Activated T-cell treated with anti-CD3 and anti-CD28 coated beads, Interleukin-2, amount 50 U/mL, for 24 hours (primary cell): Measurements from ENCODE around the gene STK35.
"Not testable (repeated sequence)": the region's sequence is repeated elsewhere in the genome, so short reads cannot be mapped to it uniquely, and the experiment has no call there.

Experiments
- DNase-seq: peaks from one replicate; pipeline ENCODE4 v3.0.0-alpha.2; 2020
- H3K27ac Mint-ChIP-seq: 2 replicates; pipeline ENCODE4 v1.8.0; 2020; ENCODE audit warnings: mild to moderate bottlenecking, mixed read lengths
- H3K27me3 Mint-ChIP-seq: 2 replicates; pipeline ENCODE4 v1.8.0; 2020; ENCODE audit warnings: mixed read lengths
- H3K36me3 Mint-ChIP-seq: 2 replicates; pipeline ENCODE4 v1.8.0; 2020; ENCODE audit warnings: low read depth, mixed read lengths
- H3K4me1 Mint-ChIP-seq: 2 replicates; pipeline ENCODE4 v1.8.0; 2020; ENCODE audit warnings: low read depth, mixed read lengths
- H3K4me3 Mint-ChIP-seq: 2 replicates; pipeline ENCODE4 v1.8.0; 2020; ENCODE audit warnings: mild to moderate bottlenecking, moderate library complexity, mixed read lengths
- H3K9me3 Mint-ChIP-seq: 2 replicates; pipeline ENCODE4 v1.8.0; 2020; ENCODE audit warnings: mixed read lengths

The STK35 gene

GRCh38 chr20:2170404-2170803, 68.8 kb downstream of the STK35 start:
- H3K9me3 Mint-ChIP-seq = no peaks in the 10 kb centered on the region
- no peak for DNase-seq
- peaks cover 3% of the 10 kb centered on the region for H3K4me1 Mint-ChIP-seq
- peaks cover 16% of the 10 kb centered on the region for H3K27me3 Mint-ChIP-seq
- H3K27ac Mint-ChIP-seq = no peak overlapping the region
- no peak overlapping the region for H3K4me3 Mint-ChIP-seq
- no peaks in the 10 kb centered on the region for H3K36me3 Mint-ChIP-seq

GRCh38 chr20:2171266-2171790, 69.7 kb downstream of the STK35 start:
- Mint-ChIP-seq H3K4me3 (no peak overlapping the region), H3K36me3 (no peaks in the 10 kb centered on the region), H3K4me1 (peaks cover 3% of the 10 kb centered on the region), H3K9me3 (no peaks in the 10 kb centered on the region), H3K27me3 (peaks cover 16% of the 10 kb centered on the region), H3K27ac (no peak overlapping the region)
- DNase-seq = no peak

- H3K27me3 Mint-ChIP-seq = peaks cover 16% of the 10 kb centered on the region
- not testable (repeated sequence) for H3K27ac Mint-ChIP-seq, H3K4me3 Mint-ChIP-seq, DNase-seq, H3K9me3 Mint-ChIP-seq, H3K36me3 Mint-ChIP-seq, H3K4me1 Mint-ChIP-seq
These were observed 70.2 kb downstream of the STK35 start for GRCh38 chr20:2171840-2172239.

- DNase-seq = peak; percentile 81
- no peak overlapping the region for H3K27ac Mint-ChIP-seq
- peaks cover 21% of the 10 kb centered on the region for H3K27me3 Mint-ChIP-seq
- no peaks in the 10 kb centered on the region for H3K9me3 Mint-ChIP-seq
- no peaks in the 10 kb centered on the region for H3K36me3 Mint-ChIP-seq
- H3K4me3 Mint-ChIP-seq = no peak overlapping the region
- peaks cover 3% of the 10 kb centered on the region for H3K4me1 Mint-ChIP-seq
These were observed 70.9 kb downstream of the STK35 start for GRCh38 chr20:2172305-2173175.

GRCh38 chr20:2173186-2173585, 71.6 kb downstream of the STK35 start:
- no peak overlapping the region for H3K27ac Mint-ChIP-seq
- no peaks in the 10 kb centered on the region for H3K36me3 Mint-ChIP-seq
- no peaks in the 10 kb centered on the region for H3K9me3 Mint-ChIP-seq
- H3K4me1 Mint-ChIP-seq = peaks cover 3% of the 10 kb centered on the region
- H3K4me3 Mint-ChIP-seq = no peak overlapping the region
- H3K27me3 Mint-ChIP-seq = peaks cover 23% of the 10 kb centered on the region
- DNase-seq = no peak

GRCh38 chr20:2174067-2174466, 72.4 kb downstream of the STK35 start:
- H3K9me3 Mint-ChIP-seq = no peaks in the 10 kb centered on the region

GRCh38 chr20:2176946-2177345, 75.3 kb downstream of the STK35 start:
- peaks cover 3% of the 10 kb centered on the region for H3K4me1 Mint-ChIP-seq
- DNase-seq = no peak
- no peaks in the 10 kb centered on the region for H3K36me3 Mint-ChIP-seq
- no peaks in the 10 kb centered on the region for H3K9me3 Mint-ChIP-seq
- no peak overlapping the region for H3K4me3 Mint-ChIP-seq
- H3K27ac Mint-ChIP-seq = no peak overlapping the region
- H3K27me3 Mint-ChIP-seq = peaks cover 21% of the 10 kb centered on the region

More at GRCh38 chr20:2174067-2174466, 72.4 kb downstream of the STK35 start:
- H3K4me3 Mint-ChIP-seq = no peak overlapping the region
- DNase-seq = no peak
- H3K4me1 Mint-ChIP-seq = peaks cover 3% of the 10 kb centered on the region
- no peak overlapping the region for H3K27ac Mint-ChIP-seq
- peaks cover 28% of the 10 kb centered on the region for H3K27me3 Mint-ChIP-seq
- H3K36me3 Mint-ChIP-seq = no peaks in the 10 kb centered on the region

- no peak overlapping the region for H3K4me3 Mint-ChIP-seq
- H3K27ac Mint-ChIP-seq = no peak overlapping the region
- H3K36me3 Mint-ChIP-seq = no peaks in the 10 kb centered on the region
These were observed 76.9 kb downstream of the STK35 start for GRCh38 chr20:2178318-2179232.

GRCh38 chr20:2179233-2179580, 77.6 kb downstream of the STK35 start:
- no peak for DNase-seq
- no peak overlapping the region for H3K27ac Mint-ChIP-seq
- no peak overlapping the region for H3K4me3 Mint-ChIP-seq
- peaks cover 12% of the 10 kb centered on the region for H3K27me3 Mint-ChIP-seq
- no peaks in the 10 kb centered on the region for H3K9me3 Mint-ChIP-seq
- no peaks in the 10 kb centered on the region for H3K4me1 Mint-ChIP-seq
- H3K36me3 Mint-ChIP-seq = no peaks in the 10 kb centered on the region

More at GRCh38 chr20:2178318-2179232, 76.9 kb downstream of the STK35 start:
- H3K27me3 Mint-ChIP-seq = peaks cover 14% of the 10 kb centered on the region
- no peak for DNase-seq
- H3K4me1 Mint-ChIP-seq = no peaks in the 10 kb centered on the region
- no peaks in the 10 kb centered on the region for H3K9me3 Mint-ChIP-seq

- H3K27me3 Mint-ChIP-seq = peaks cover 12% of the 10 kb centered on the region
- no peaks in the 10 kb centered on the region for H3K4me1 Mint-ChIP-seq
- H3K27ac Mint-ChIP-seq = no peak overlapping the region
- DNase-seq = no peak
- H3K36me3 Mint-ChIP-seq = no peaks in the 10 kb centered on the region
- no peak overlapping the region for H3K4me3 Mint-ChIP-seq
- no peaks in the 10 kb centered on the region for H3K9me3 Mint-ChIP-seq
These were observed 78.3 kb downstream of the STK35 start for GRCh38 chr20:2179949-2180348.

GRCh38 chr20:2183381-2183780, 81.8 kb downstream of the STK35 start:
- Mint-ChIP-seq H3K9me3 (peaks cover 14% of the 10 kb centered on the region), H3K4me3 (no peak overlapping the region), H3K4me1 (no peaks in the 10 kb centered on the region), H3K36me3 (no peaks in the 10 kb centered on the region), H3K27ac (no peak overlapping the region), H3K27me3 (peaks cover 4% of the 10 kb centered on the region)
- DNase-seq = no peak

GRCh38 chr20:2184933-2185332, 83.3 kb downstream of the STK35 start:
- not testable (repeated sequence) for H3K36me3 Mint-ChIP-seq, H3K4me1 Mint-ChIP-seq, DNase-seq, H3K27ac Mint-ChIP-seq, H3K27me3 Mint-ChIP-seq, H3K4me3 Mint-ChIP-seq
- H3K9me3 Mint-ChIP-seq = peaks cover 14% of the 10 kb centered on the region

- no peak for DNase-seq
- Mint-ChIP-seq H3K27me3 (peaks cover 16% of the 10 kb centered on the region), H3K4me3 (no peak overlapping the region), H3K27ac (no peak overlapping the region), H3K9me3 (no peaks in the 10 kb centered on the region), H3K4me1 (no peaks in the 10 kb centered on the region), H3K36me3 (no peaks in the 10 kb centered on the region)
These were observed 94.0 kb downstream of the STK35 start for GRCh38 chr20:2195614-2196013.

- Mint-ChIP-seq H3K9me3 (no peaks in the 10 kb centered on the region), H3K27me3 (peaks cover 12% of the 10 kb centered on the region), H3K27ac (no peak overlapping the region), H3K36me3 (no peaks in the 10 kb centered on the region), H3K4me1 (no peaks in the 10 kb centered on the region), H3K4me3 (no peak overlapping the region)
- no peak for DNase-seq
These were observed 95.5 kb downstream of the STK35 start for GRCh38 chr20:2197166-2197565.
